Peyer's patch (tissue), 4 donors: ENCODE measurements around the gene GOT2.

Experiments
- POLR2A ChIP-seq, 2 donors: fragments of 450-650 bp; IDR thresholded peaks; one replicate each; pipeline ENCODE4 v1.5.1; 2017; ENCODE audit warnings: antibody characterized with exemption in 2 of 2, mild to moderate bottlenecking in 2 of 2, moderate library complexity in 2 of 2
- TF ChIP-seq, protein P1 (sequence below), 6 experiments: fragments of 450-650 bp in 4 of 6; fragments of 200-600 bp in 2 of 6; sonication (generic) in 1 of 6; IDR thresholded peaks; one replicate each; pipeline ENCODE4 v1.5.1; 2017 to 2019; ENCODE audit warnings: antibody characterized with exemption in 6 of 6, mild to moderate bottlenecking in 3 of 6, moderate library complexity in 1 of 6

DNA sequence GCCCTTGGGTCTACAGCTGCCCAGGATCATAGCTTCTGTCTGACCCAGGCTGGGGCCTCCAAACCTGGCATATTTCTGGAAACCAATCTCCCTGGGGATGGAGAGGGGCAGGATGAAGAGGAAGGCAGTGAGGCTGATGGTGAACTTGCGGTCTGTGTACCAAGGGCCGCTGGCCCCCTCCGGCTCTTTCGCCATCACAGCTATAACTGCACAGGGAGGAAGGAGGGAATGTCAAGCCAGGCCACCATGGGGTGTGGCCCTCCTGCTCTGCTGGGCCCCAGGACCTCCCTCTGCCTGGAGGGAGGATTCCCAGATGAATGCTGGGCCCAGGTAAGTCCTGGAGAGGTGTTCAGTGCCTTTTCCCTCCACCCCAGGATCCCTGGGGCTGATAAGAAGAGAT, 55.8 kb downstream of the GOT2 start:
- no peak for TF ChIP-seq POLR2A (IDR thresholded peaks at IDR 0.05)
- TF ChIP-seq, protein P1, sequence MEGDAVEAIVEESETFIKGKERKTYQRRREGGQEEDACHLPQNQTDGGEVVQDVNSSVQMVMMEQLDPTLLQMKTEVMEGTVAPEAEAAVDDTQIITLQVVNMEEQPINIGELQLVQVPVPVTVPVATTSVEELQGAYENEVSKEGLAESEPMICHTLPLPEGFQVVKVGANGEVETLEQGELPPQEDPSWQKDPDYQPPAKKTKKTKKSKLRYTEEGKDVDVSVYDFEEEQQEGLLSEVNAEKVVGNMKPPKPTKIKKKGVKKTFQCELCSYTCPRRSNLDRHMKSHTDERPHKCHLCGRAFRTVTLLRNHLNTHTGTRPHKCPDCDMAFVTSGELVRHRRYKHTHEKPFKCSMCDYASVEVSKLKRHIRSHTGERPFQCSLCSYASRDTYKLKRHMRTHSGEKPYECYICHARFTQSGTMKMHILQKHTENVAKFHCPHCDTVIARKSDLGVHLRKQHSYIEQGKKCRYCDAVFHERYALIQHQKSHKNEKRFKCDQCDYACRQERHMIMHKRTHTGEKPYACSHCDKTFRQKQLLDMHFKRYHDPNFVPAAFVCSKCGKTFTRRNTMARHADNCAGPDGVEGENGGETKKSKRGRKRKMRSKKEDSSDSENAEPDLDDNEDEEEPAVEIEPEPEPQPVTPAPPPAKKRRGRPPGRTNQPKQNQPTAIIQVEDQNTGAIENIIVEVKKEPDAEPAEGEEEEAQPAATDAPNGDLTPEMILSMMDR (IDR thresholded peaks at IDR 0.05): no peak
